H9 (cell line): Measurements from ENCODE around the gene NFKB2. TPM values are rescaled to one million over a fixed set of nuclear protein-coding genes. Genes with fewer than 3 reads are reported as not detected.

Experiments
- DNase-seq: peaks from one replicate; pipeline ENCODE4 v3.0.0-alpha.2; 2017
- H2AFZ ChIP-seq: one replicate; pipeline ENCODE4 v1.6.1; 2013; ENCODE audit warnings: mild to moderate bottlenecking, low read length, control low read depth, moderate library complexity
- H2AK5ac ChIP-seq: 2 replicates; pipeline ENCODE4 v1.6.1; 2013; ENCODE audit warnings: low read length, control low read depth, mixed read lengths; ENCODE audit not compliant: insufficient read length
- H2BK120ac ChIP-seq: one replicate; pipeline ENCODE4 v1.6.1; 2013; ENCODE audit warnings: low read depth, mild to moderate bottlenecking, low read length, control low read depth, inconsistent platforms; ENCODE audit not compliant: poor library complexity, severe bottlenecking
- H2BK12ac ChIP-seq: 2 replicates; pipeline ENCODE4 v1.6.1; 2013; ENCODE audit warnings: low read length, control low read depth, mixed read lengths, low read depth; ENCODE audit not compliant: insufficient read length
- H2BK15ac ChIP-seq: 2 replicates; pipeline ENCODE4 v1.6.1; 2013; ENCODE audit warnings: low read depth, low read length, control low read depth
- H2BK20ac ChIP-seq: one replicate; pipeline ENCODE4 v1.6.1; 2013; ENCODE audit warnings: low read depth, mild to moderate bottlenecking, low read length, control low read depth, inconsistent platforms; ENCODE audit not compliant: poor library complexity, severe bottlenecking
- H2BK5ac ChIP-seq: 2 replicates; pipeline ENCODE4 v1.6.1; 2013; ENCODE audit warnings: low read length, control low read depth, mixed read lengths; ENCODE audit not compliant: insufficient read length
- H3K14ac ChIP-seq: 2 replicates; pipeline ENCODE4 v1.6.1; 2013; ENCODE audit warnings: low read length, control low read depth; ENCODE audit not compliant: insufficient read depth
- H3K18ac ChIP-seq: 2 replicates; pipeline ENCODE4 v1.6.1; 2013; ENCODE audit warnings: low read depth, mild to moderate bottlenecking, mixed read lengths, low read length, control low read depth; ENCODE audit not compliant: insufficient read length
- H3K23ac ChIP-seq: 2 replicates; pipeline ENCODE4 v1.6.1; 2013; ENCODE audit warnings: low read length, control low read depth, mixed read lengths, low read depth; ENCODE audit not compliant: insufficient read length
- H3K23me2 ChIP-seq: 2 replicates; pipeline ENCODE4 v1.6.1; 2013; ENCODE audit warnings: low read depth, mild to moderate bottlenecking, mixed read lengths, low read length, control low read depth; ENCODE audit not compliant: insufficient read length, poor library complexity, severe bottlenecking
- H3K27ac ChIP-seq: 2 replicates; pipeline ENCODE4 v1.5.1; 2013; ENCODE audit warnings: low read length, control low read depth, mixed read lengths, low read depth; ENCODE audit not compliant: insufficient read length
- H3K27me3 ChIP-seq: 2 replicates; pipeline ENCODE4 v1.6.1; 2013; ENCODE audit warnings: low read length, control low read depth, inconsistent platforms; ENCODE audit not compliant: insufficient read depth
- H3K4ac ChIP-seq: 2 replicates; pipeline ENCODE4 v1.6.1; 2013; ENCODE audit warnings: low read depth, mild to moderate bottlenecking, control low read depth, inconsistent platforms, low read length, moderate library complexity
- H3K4me1 ChIP-seq: 2 replicates; pipeline ENCODE4 v1.6.1; 2013; ENCODE audit warnings: low read length, control low read depth, inconsistent platforms; ENCODE audit not compliant: insufficient read depth
- H3K4me2 ChIP-seq: 2 replicates; pipeline ENCODE4 v1.6.1; 2013; ENCODE audit warnings: low read length, control low read depth, mixed read lengths; ENCODE audit not compliant: insufficient read length, insufficient read depth
- H3K56ac ChIP-seq: 2 replicates; pipeline ENCODE4 v1.6.1; 2013; ENCODE audit warnings: low read depth, mild to moderate bottlenecking, mixed read lengths, low read length, control low read depth; ENCODE audit not compliant: insufficient read length
- H3K79me1 ChIP-seq: 2 replicates; pipeline ENCODE4 v1.6.1; 2013; ENCODE audit warnings: low read depth, mild to moderate bottlenecking, moderate library complexity, low read length, control low read depth, inconsistent platforms; ENCODE audit not compliant: insufficient read depth, poor library complexity, severe bottlenecking
- H3K79me2 ChIP-seq: 2 replicates; pipeline ENCODE4 v1.6.1; 2013; ENCODE audit warnings: low read length, control low read depth, inconsistent platforms; ENCODE audit not compliant: insufficient read depth
- H3K9ac ChIP-seq: 2 replicates; pipeline ENCODE4 v1.6.1; 2013; ENCODE audit warnings: low read length, control low read depth, mixed read lengths; ENCODE audit not compliant: insufficient read length; ENCODE audit errors: extremely low read depth
- H3K9me3 ChIP-seq: one replicate; pipeline ENCODE4 v1.6.1; 2013; ENCODE audit warnings: low read depth, low read length, inconsistent platforms; ENCODE audit not compliant: control insufficient read depth
- H3T11ph ChIP-seq: one replicate; pipeline ENCODE4 v1.6.1; 2013; ENCODE audit warnings: mild to moderate bottlenecking, low read length, control low read depth, inconsistent platforms
- H4K20me1 ChIP-seq: one replicate; pipeline ENCODE4 v1.6.1; 2013; ENCODE audit not compliant: control insufficient read depth, insufficient read length, insufficient read depth
- H4K5ac ChIP-seq: 2 replicates; pipeline ENCODE4 v1.6.1; 2013; ENCODE audit warnings: low read depth, mild to moderate bottlenecking, mixed read lengths, low read length, control low read depth; ENCODE audit not compliant: insufficient read length
- H4K8ac ChIP-seq: replicated peaks from 2 replicates; pipeline ENCODE4 v1.6.1; 2013; ENCODE audit warnings: low read length, control low read depth, mixed read lengths, low read depth; ENCODE audit not compliant: insufficient read length
- H4K91ac ChIP-seq: 2 replicates; pipeline ENCODE4 v1.6.1; 2013; ENCODE audit warnings: low read depth, mild to moderate bottlenecking, moderate library complexity, mixed read lengths, low read length, control low read depth; ENCODE audit not compliant: insufficient read length
- H3K27ac Mint-ChIP-seq, 3 experiments: 2 replicates in 2 of 3; 3 replicates in 1 of 3; pipeline ENCODE4 v1.8.0; 2020 to 2021; ENCODE audit warnings: mixed read lengths in 3 of 3, mild to moderate bottlenecking in 1 of 3, moderate library complexity in 1 of 3
- H3K27me3 Mint-ChIP-seq: 2 replicates; pipeline ENCODE4 v1.8.0; 2021; ENCODE audit warnings: low read depth, mild to moderate bottlenecking, moderate library complexity, mixed read lengths
- H3K36me3 Mint-ChIP-seq, 3 experiments: 2 replicates in 2 of 3; 3 replicates in 1 of 3; pipeline ENCODE4 v1.8.0; 2020 to 2021; ENCODE audit warnings: low read depth in 3 of 3, mixed read lengths in 3 of 3; ENCODE audit not compliant: insufficient read depth in 1 of 3
- H3K4me1 Mint-ChIP-seq, 2 experiments: 2 replicates each; pipeline ENCODE4 v1.8.0; 2020; ENCODE audit warnings: mixed read lengths in 2 of 2
- H3K4me3 Mint-ChIP-seq, 2 experiments: 2 replicates in 1 of 2; 3 replicates in 1 of 2; pipeline ENCODE4 v1.8.0; 2020 to 2021; ENCODE audit warnings: mild to moderate bottlenecking in 2 of 2, mixed read lengths in 2 of 2, moderate library complexity in 1 of 2
- H3K9me3 Mint-ChIP-seq, 2 experiments: 2 replicates in 1 of 2; 3 replicates in 1 of 2; pipeline ENCODE4 v1.8.0; 2020; ENCODE audit warnings: mild to moderate bottlenecking in 2 of 2, mixed read lengths in 2 of 2, moderate library complexity in 1 of 2
- WGBS: extraction: QIAGEN DNeasy Blood & Tissue Kit; methylation state at CpG from one replicate; pipeline ENCODE4 v1.1.7; 2013; ENCODE audit warnings: missing lambda C conversion rate, low lambda C conversion rate, mixed read lengths; ENCODE audit not compliant: insufficient read length; ENCODE audit errors: extremely low coverage; 5-methylcytosine and 5-hydroxymethylcytosine counted together
- total RNA-seq: library from RNA; stranded (reverse); gene quantifications from 2 replicates; pipeline ENCODE4 v1.2.1, GENCODE V29; 2021
- TF ChIP-seq, protein P1 (sequence below): fragments of 200-600 bp; sonication (generic); conservative IDR thresholded peaks from 3 replicates; pipeline ENCODE4 v1.8.0; 2021; ENCODE audit warnings: antibody characterized with exemption, mild to moderate bottlenecking

The NFKB2 gene
- total RNA-seq, 1 experiment from 2014 or later, result 23.7 TPM

DNA sequence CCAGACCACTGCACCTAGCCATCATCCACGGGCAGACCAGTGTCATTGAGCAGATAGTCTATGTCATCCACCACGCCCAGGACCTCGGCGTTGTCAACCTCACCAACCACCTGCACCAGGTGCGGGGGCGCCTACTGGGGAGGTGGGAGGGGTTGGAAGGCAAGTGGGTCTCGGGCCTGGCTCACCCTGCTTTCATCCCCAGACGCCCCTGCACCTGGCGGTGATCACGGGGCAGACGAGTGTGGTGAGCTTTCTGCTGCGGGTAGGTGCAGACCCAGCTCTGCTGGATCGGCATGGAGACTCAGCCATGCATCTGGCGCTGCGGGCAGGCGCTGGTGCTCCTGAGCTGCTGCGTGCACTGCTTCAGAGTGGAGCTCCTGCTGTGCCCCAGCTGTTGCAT is 4.6 kb downstream of the NFKB2 start:
- peak overlapping the region in 1 of 2 experiments; percentile 75; a peak in 2 of 5 replicates for H3K4me3 Mint-ChIP-seq
- H3K9me3 Mint-ChIP-seq, result no peaks in the 10 kb centered on the region
- no peak overlapping the region for H3K14ac ChIP-seq
- H2BK20ac ChIP-seq, result no peak overlapping the region
- no peaks in the 10 kb centered on the region for H4K20me1 ChIP-seq
- H3K27ac Mint-ChIP-seq, result no peak overlapping the region
- H4K91ac ChIP-seq, result no peak overlapping the region
- no peak for DNase-seq
- no peaks in the 10 kb centered on the region for H3K79me2 ChIP-seq
- no peaks in the 10 kb centered on the region for H3K79me1 ChIP-seq
- no peak overlapping the region for H3K27ac ChIP-seq
- H2BK5ac ChIP-seq, result no peak overlapping the region
- H3K27me3 Mint-ChIP-seq, result peaks cover 39% of the 10 kb centered on the region
- H2AFZ ChIP-seq, result no peak overlapping the region
- peaks cover 7% of the 10 kb centered on the region for H3K23me2 ChIP-seq
- no peak overlapping the region for H4K8ac ChIP-seq
- H3K9ac ChIP-seq, result no peak overlapping the region
- H4K5ac ChIP-seq, result no peak overlapping the region
- H3K4me1 Mint-ChIP-seq, result peaks cover 11 to 24% of the 10 kb centered on the region in 2 experiments
- H2BK15ac ChIP-seq, result no peak overlapping the region; the same call in 1 of the 2 replicates
- H3K27me3 ChIP-seq, result no peaks in the 10 kb centered on the region
- no peak overlapping the region for H3T11ph ChIP-seq
- H3K4me2 ChIP-seq, result peak overlapping the region; percentile 20
- no peak overlapping the region for H3K56ac ChIP-seq
- TF ChIP-seq, protein P1, sequence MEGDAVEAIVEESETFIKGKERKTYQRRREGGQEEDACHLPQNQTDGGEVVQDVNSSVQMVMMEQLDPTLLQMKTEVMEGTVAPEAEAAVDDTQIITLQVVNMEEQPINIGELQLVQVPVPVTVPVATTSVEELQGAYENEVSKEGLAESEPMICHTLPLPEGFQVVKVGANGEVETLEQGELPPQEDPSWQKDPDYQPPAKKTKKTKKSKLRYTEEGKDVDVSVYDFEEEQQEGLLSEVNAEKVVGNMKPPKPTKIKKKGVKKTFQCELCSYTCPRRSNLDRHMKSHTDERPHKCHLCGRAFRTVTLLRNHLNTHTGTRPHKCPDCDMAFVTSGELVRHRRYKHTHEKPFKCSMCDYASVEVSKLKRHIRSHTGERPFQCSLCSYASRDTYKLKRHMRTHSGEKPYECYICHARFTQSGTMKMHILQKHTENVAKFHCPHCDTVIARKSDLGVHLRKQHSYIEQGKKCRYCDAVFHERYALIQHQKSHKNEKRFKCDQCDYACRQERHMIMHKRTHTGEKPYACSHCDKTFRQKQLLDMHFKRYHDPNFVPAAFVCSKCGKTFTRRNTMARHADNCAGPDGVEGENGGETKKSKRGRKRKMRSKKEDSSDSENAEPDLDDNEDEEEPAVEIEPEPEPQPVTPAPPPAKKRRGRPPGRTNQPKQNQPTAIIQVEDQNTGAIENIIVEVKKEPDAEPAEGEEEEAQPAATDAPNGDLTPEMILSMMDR, result no peak
- no peak overlapping the region for H2AK5ac ChIP-seq
- H3K18ac ChIP-seq, result no peak overlapping the region
- H3K9me3 ChIP-seq, result no peaks in the 10 kb centered on the region
- no peak overlapping the region for H2BK120ac ChIP-seq
- H2BK12ac ChIP-seq, result no peak overlapping the region
- H3K36me3 Mint-ChIP-seq, result peaks cover 1 to 31% (median 21%) of the 10 kb centered on the region in 3 experiments; a peak in 5 of 7 replicates
- H3K4ac ChIP-seq, result no peak overlapping the region
- no peaks in the 10 kb centered on the region for H3K4me1 ChIP-seq
- no peak overlapping the region for H3K23ac ChIP-seq
- no CpG with 5 or more reads among the region's 17 CpGs for WGBS
